Neutrophil (primary cell): ENCODE measurements around the gene TBCD.

ENCODE experiments used
- H3K27ac ChIP-seq: fragments of 200-600 bp; sonication (generic); 2 replicates; pipeline ENCODE4 v1.5.1; 2016; ENCODE audit warnings: mild to moderate bottlenecking, moderate library complexity
- H3K27me3 ChIP-seq: fragments of 200-600 bp; sonication (generic); 2 replicates; pipeline ENCODE4 v1.6.0; 2016; ENCODE audit warnings: mild to moderate bottlenecking
- H3K36me3 ChIP-seq: fragments of 200-600 bp; sonication (generic); 2 replicates; pipeline ENCODE4 v1.5.1; 2017
- H3K4me1 ChIP-seq, 2 experiments: fragments of 200-600 bp in 1 of 2; sonication (generic) in 1 of 2; 1 replicate in 1 of 2; 2 replicates in 1 of 2; pipeline versions ENCODE4 v1.5.1 to v1.6.1; 2013 to 2016; ENCODE audit warnings: low read depth in 1 of 2, low read length in 1 of 2, mild to moderate bottlenecking in 1 of 2, moderate library complexity in 1 of 2; ENCODE audit not compliant: control insufficient read depth in 1 of 2, insufficient read depth in 1 of 2
- H3K4me3 ChIP-seq, 2 experiments: fragments of 200-600 bp in 1 of 2; sonication (generic) in 1 of 2; 1 replicate in 1 of 2; 2 replicates in 1 of 2; pipeline ENCODE4 v1.5.1; 2013 to 2016; ENCODE audit warnings: low read depth in 1 of 2, low read length in 1 of 2, mild to moderate bottlenecking in 1 of 2, moderate library complexity in 1 of 2
- H3K9me3 ChIP-seq: fragments of 200-600 bp; sonication (generic); 2 replicates; pipeline ENCODE4 v1.5.1; 2016
- CTCF ChIP-seq: fragments of 200-600 bp; sonication (generic); IDR thresholded peaks from 2 replicates; pipeline ENCODE4 v1.5.1; 2016; ENCODE audit warnings: antibody characterized with exemption

Gene TBCD

GRCh38 chr17:82989881-82990280 is 238.0 kb downstream of the TBCD start:
- no peaks in the 10 kb centered on the region for H3K9me3 ChIP-seq
- H3K27ac ChIP-seq = no peak overlapping the region
- no peaks in the 10 kb centered on the region for H3K27me3 ChIP-seq
- no peak for TF ChIP-seq CTCF
- no peak overlapping the region for H3K4me3 ChIP-seq
- H3K4me1 ChIP-seq = peaks cover 0 to 6% of the 10 kb centered on the region in 2 experiments
- H3K36me3 ChIP-seq = no peaks in the 10 kb centered on the region

- H3K9me3 ChIP-seq = no peaks in the 10 kb centered on the region
- H3K27ac ChIP-seq = no peak overlapping the region
- no peaks in the 10 kb centered on the region for H3K27me3 ChIP-seq
- H3K4me1 ChIP-seq = no peaks in the 10 kb centered on the region
- H3K36me3 ChIP-seq = no peaks in the 10 kb centered on the region
- no peak for TF ChIP-seq CTCF
- no peak overlapping the region for H3K4me3 ChIP-seq
Observed at GRCh38 chr17:82993005-82993404, 241.1 kb downstream of the TBCD start.
